HG02870 (cell line): ENCODE measurements around the gene FILIP1L.

Source experiments
- ATAC-seq: cut with Tn5 transposase; IDR thresholded peaks from one replicate; pipeline ENCODE4 v1.9.1; 2021; ENCODE audit warnings: mild to moderate bottlenecking, moderate library complexity; ENCODE audit not compliant: unreplicated experiment

FILIP1L gene

DNA sequence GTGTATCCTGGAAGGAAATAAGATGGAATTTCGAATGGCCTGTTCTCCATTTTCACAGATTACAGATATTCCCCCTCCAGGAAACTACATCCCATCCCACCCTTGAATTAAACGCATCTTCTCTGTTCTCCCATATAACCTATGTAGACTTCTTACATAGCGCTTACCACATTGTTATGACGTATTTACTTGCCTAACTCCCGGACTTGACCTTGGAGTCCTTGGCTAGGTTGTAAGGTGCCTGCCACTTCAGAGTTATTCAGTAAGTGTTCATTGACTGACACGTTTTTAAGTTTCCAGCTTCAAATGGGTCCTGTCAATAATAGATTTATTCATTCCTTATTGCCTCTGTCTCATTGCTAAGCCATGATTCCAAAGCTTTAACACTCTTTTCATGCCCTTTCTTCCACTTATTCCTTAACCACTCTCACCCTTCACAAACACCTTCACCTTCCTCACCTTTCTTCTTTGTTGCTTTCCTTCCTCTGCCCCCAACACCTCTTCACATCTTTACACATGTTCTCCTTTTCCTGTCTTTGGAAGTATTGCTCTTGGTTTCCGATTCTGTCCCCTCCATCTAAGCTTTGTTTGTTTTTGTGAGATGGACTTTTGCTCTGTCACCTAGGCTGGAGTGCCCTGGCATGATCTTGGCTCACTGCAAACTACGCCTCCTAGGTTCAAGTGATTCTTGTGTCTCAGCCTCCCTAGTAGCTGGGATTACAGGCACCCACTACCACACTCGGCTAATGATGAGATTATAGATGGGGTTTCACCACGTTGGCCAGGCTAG, 158.3 kb downstream of the FILIP1L start:
- ATAC-seq: no peak

GRCh38 chr3:99954914-99955644, 159.2 kb downstream of the FILIP1L start:
- no peak for ATAC-seq

DNA sequence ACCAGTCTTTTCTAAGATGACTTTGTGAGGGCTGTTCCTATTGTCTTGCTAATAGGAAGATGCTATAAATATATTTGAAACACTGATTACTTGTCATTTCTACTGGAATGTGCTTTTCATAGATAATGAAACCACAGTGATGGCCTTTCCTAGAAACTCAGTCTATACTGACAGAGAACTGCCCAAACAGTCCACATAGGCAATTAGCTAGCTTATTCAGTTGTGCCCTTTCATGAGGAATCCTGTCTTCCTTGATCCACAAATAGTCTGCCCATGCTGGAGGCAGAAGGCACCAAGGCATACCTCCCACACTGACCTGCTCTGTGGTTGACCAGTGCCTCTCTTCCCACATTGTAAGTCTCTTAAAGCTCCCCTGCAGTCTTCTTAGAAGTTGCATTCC, 160.7 kb downstream of the FILIP1L start:
- ATAC-seq: no peak

GRCh38 chr3:99952306-99952705, 162.0 kb downstream of the FILIP1L start:
- ATAC-seq: no peak

GRCh38 chr3:99951701-99952100, 162.6 kb downstream of the FILIP1L start:
- no peak for ATAC-seq

- ATAC-seq: no peak
Measured at GRCh38 chr3:99950921-99951320, 163.4 kb downstream of the FILIP1L start.

DNA sequence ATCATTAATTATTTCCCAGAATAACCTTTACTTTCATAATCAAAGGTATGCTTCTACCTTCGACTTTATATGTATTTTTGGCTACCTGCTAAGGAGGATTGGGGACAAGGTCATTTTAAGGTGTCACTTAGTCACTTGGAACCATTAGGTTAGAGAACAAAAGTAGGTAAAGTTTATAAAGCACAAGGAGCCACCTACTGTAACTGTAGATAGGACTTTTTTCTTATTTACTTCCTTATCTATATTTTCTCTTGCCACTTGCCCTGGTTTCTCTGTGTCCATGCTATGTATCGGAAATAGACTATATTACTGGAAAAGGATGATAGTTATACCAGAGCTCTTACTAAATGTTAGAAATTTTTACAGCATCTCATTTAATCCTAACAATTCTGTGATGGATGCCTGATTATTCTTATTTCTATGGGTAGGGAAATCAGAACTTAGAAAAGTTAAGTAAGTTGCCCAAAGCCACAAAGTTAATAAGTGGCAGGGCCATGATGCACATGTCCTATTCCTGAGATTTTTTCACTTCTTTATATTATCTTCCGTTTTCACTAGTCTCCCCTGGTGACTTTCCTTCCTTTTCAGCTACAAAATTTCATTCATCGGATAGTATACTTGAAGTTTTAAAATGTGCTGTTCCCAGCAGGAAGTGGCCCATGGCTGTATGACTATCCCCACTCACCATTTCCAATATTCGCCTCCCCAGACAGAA, 164.2 kb downstream of the FILIP1L start:
- ATAC-seq: no peak

DNA sequence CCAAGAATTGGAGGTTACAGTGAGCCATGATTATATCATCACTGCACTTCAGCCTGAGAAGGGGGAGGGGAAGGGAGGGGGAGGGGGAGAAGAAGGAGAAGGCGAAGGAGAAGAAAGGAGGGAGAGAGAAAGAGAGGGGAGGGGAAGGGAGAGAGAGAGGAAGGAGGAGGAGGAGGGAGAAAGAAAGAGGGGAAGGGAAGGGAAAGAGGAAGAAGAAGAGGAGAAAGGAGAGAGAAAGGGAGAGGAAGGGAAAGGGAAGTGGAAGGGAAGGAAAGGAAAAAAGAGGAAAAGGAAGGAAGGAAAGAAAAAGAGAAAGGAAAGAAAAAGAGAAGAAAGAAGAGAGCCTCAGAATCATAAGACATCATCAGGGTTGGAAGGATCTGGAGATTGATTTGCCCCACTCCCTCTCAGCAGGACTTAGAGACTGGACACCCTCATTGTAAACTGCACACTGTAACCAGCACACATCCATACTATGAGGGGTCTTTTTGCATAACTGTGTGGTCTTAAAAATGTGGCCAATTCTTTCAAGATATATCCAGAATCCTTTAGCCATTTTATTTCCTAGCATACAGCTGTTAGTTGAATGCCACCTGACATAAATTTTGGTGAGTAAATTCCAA, 165.7 kb downstream of the FILIP1L start:
- ATAC-seq: no peak

GRCh38 chr3:99947356-99947755, 166.9 kb downstream of the FILIP1L start:
- ATAC-seq: no peak

DNA sequence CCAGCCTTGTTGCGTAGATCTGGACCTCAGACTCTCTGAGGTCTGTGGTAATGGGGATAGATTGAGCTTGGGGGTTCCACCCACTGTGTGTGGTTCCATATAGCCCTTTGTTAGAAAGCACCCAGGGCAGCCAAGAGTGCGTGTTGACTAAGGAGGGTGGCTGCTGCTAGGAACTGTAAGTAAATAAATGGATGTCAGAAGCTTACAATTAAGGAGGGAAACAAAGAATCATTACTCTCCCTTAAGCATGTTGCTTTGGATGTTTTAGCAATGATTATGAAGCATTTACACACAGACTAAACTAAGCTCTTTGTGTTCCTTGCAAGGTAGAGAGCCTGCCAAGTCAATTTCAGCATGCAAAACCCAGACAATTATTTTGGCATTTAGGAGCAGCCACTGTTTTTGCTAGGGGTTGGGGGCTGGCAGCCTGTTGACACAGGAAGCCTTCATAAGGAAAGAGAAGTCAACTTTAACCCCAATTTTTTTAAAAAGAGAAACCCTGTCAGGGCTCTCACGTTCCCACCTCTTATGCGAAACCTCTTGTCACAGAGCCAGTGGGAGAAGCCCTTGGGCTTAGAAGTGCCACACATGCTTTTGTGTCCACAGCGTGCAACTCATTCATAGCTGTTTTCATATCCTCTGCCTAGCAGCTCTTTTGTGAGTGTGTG, 168.8 kb downstream of the FILIP1L start:
- no peak for ATAC-seq

GRCh38 chr3:99943931-99944761, 170.2 kb downstream of the FILIP1L start:
- ATAC-seq: no peak

DNA sequence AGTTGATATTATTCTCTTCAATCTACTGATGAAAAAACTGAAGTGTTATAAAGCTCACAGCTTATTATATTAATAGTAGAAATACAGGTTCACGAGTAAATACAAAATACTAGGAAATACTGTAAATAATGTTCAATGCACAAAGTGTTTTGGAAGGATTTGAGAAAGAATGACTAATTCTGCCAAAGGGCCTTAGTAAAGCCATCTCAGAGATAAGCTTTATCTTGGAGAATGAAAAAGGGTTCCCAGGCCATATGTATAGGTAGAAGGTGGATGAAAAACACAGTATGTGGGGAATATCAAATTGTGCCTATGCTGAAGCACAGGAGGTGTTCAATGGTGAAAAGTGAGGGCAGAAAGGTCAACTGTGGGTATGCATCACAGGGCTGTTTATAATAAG, 173.1 kb downstream of the FILIP1L start:
- ATAC-seq: no peak

- ATAC-seq: no peak
Measured at GRCh38 chr3:99940350-99940749, 174.0 kb downstream of the FILIP1L start.

GRCh38 chr3:99939876-99940275, 174.4 kb downstream of the FILIP1L start:
- no peak for ATAC-seq

DNA sequence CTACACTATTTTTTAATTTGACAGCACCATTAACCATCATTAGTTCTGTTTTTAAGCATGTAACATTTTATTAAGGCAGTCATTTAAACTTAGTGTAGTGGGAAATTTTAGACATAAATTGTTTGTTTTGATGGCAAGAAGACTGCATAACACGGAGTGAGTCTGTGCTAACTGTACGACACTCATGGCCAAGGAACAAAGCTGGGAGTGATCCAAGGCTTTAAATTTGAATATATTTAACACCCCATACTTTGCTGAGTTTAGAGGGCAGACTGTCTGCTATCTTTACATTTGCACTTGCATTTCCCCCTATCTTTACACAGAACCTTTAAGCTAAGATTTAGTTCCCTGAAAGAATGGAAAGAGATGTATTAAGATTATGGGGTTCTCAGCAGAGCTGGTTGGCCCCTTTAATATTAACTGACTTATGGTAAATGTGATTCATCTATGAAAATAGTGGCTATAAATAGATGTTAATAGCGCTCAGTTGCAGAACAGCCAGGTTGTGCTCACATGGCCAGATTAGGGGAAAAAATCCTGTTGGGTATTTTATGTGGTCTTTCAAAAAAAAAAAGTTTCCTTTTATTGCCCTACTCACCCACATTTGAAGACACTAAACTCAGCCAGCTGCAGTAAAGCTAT, 175.9 kb downstream of the FILIP1L start:
- ATAC-seq: no peak

- no peak for ATAC-seq
Measured at GRCh38 chr3:99934975-99935797, 179.1 kb downstream of the FILIP1L start.

- no peak for ATAC-seq
Measured at GRCh38 chr3:99933971-99934750, 180.1 kb downstream of the FILIP1L start.

- ATAC-seq: no peak
Measured at GRCh38 chr3:99931059-99931458, 183.2 kb downstream of the FILIP1L start.
